ENCODE results near the gene DGKQ. TPM values are rescaled to one million over a fixed set of nuclear protein-coding genes. Genes with fewer than 3 reads are reported as not detected.
"Not testable (repeated sequence)": the region's sequence is repeated elsewhere in the genome, so short reads cannot be mapped to it uniquely, and the experiment has no call there.

Gene DGKQ
- total RNA-seq, 2 experiments from 2014 or later = 10.8 to 11.1 TPM

- Mint-ChIP-seq H3K27me3 (ENCODE audit: low read depth) (peaks cover 52% of the 10 kb centered on the region), H3K4me1 (ENCODE audit: low read depth) (peaks cover 8% of the 10 kb centered on the region), H3K9me3 (no peaks in the 10 kb centered on the region), H3K27ac (no peak overlapping the region), H3K36me3 (ENCODE audit: low read depth) (no peaks in the 10 kb centered on the region), H3K4me3 (no peak overlapping the region)
- no peak for DNase-seq
- CTCF ChIA-PET = interaction anchor here (1.1 kb wide), 1 partner anchor 18 kb away, joined by 4 read pairs; the partner anchor contains the start of gene IDUA
- intact Hi-C loops (cut with micrococcal nuclease) = no loop called here
Observed at GRCh38 chr4:1004557-1005485, 31.5 kb upstream of the DGKQ start.

GRCh38 chr4:1004071-1004418, 30.7 kb upstream of the DGKQ start:
- Mint-ChIP-seq H3K27me3 (ENCODE audit: low read depth) (peaks cover 54% of the 10 kb centered on the region), H3K4me1 (ENCODE audit: low read depth) (peaks cover 9% of the 10 kb centered on the region), H3K9me3 (no peaks in the 10 kb centered on the region), H3K36me3 (ENCODE audit: low read depth) (no peaks in the 10 kb centered on the region), H3K27ac (no peak overlapping the region), H3K4me3 (no peak overlapping the region)
- intact Hi-C loops (cut with micrococcal nuclease) = no loop called here
- no peak for DNase-seq
- CTCF ChIA-PET = no interaction called here

- CTCF ChIA-PET = no interaction called here
- DNase-seq = no peak
- Mint-ChIP-seq H3K4me1 (ENCODE audit: low read depth) (peaks cover 8% of the 10 kb centered on the region), H3K4me3 (no peak overlapping the region), H3K27ac (no peak overlapping the region), H3K36me3 (ENCODE audit: low read depth) (no peaks in the 10 kb centered on the region), H3K9me3 (no peaks in the 10 kb centered on the region), H3K27me3 (ENCODE audit: low read depth) (peaks cover 51% of the 10 kb centered on the region)
- intact Hi-C loops (cut with micrococcal nuclease) = no loop called here
Observed at GRCh38 chr4:1003271-1004070, 30.1 kb upstream of the DGKQ start.

- no peaks in the 10 kb centered on the region for H3K36me3 Mint-ChIP-seq (ENCODE audit: low read depth)
- H3K4me1 Mint-ChIP-seq (ENCODE audit: low read depth) = peaks cover 13% of the 10 kb centered on the region
- peaks cover 51% of the 10 kb centered on the region for H3K27me3 Mint-ChIP-seq (ENCODE audit: low read depth)
- H3K4me3 Mint-ChIP-seq = no peak overlapping the region
- no peaks in the 10 kb centered on the region for H3K9me3 Mint-ChIP-seq
- DNase-seq = no peak
- intact Hi-C loops (cut with micrococcal nuclease) = no loop called here
- no peak overlapping the region for H3K27ac Mint-ChIP-seq
- CTCF ChIA-PET = no interaction called here
Observed at GRCh38 chr4:1002631-1003251, 29.4 kb upstream of the DGKQ start.

GRCh38 chr4:1002131-1002630, 28.8 kb upstream of the DGKQ start:
- intact Hi-C loops (cut with micrococcal nuclease) = no loop called here
- Mint-ChIP-seq H3K27ac (no peak overlapping the region), H3K9me3 (no peaks in the 10 kb centered on the region), H3K4me3 (no peak overlapping the region), H3K4me1 (ENCODE audit: low read depth) (peaks cover 14% of the 10 kb centered on the region), H3K36me3 (ENCODE audit: low read depth) (no peaks in the 10 kb centered on the region), H3K27me3 (ENCODE audit: low read depth) (peaks cover 47% of the 10 kb centered on the region)
- no peak for DNase-seq
- CTCF ChIA-PET = no interaction called here

GRCh38 chr4:1001561-1002130, 28.3 kb upstream of the DGKQ start:
- no peak for DNase-seq
- Mint-ChIP-seq H3K4me3 (no peak overlapping the region), H3K27ac (no peak overlapping the region), H3K9me3 (no peaks in the 10 kb centered on the region), H3K4me1 (ENCODE audit: low read depth) (peaks cover 14% of the 10 kb centered on the region), H3K36me3 (ENCODE audit: low read depth) (no peaks in the 10 kb centered on the region), H3K27me3 (ENCODE audit: low read depth) (peaks cover 46% of the 10 kb centered on the region)
- CTCF ChIA-PET = interaction anchor here (0.6 kb wide), 1 partner anchor 258 kb away, joined by 4 read pairs; no protein-coding TSS in a partner anchor
- intact Hi-C loops (cut with micrococcal nuclease) = no loop called here

- no peak overlapping the region for H3K4me3 Mint-ChIP-seq
- CTCF ChIA-PET = no interaction called here
- DNase-seq = no peak
- peaks cover 46% of the 10 kb centered on the region for H3K27me3 Mint-ChIP-seq (ENCODE audit: low read depth)
- intact Hi-C loops (cut with micrococcal nuclease) = no loop called here
- peaks cover 14% of the 10 kb centered on the region for H3K4me1 Mint-ChIP-seq (ENCODE audit: low read depth)
- H3K27ac Mint-ChIP-seq = no peak overlapping the region
- H3K36me3 Mint-ChIP-seq (ENCODE audit: low read depth) = no peaks in the 10 kb centered on the region
- H3K9me3 Mint-ChIP-seq = no peaks in the 10 kb centered on the region
Observed at GRCh38 chr4:1000686-1001260, 27.4 kb upstream of the DGKQ start.

- Mint-ChIP-seq H3K27me3 (ENCODE audit: low read depth) (peaks cover 46% of the 10 kb centered on the region), H3K9me3 (no peaks in the 10 kb centered on the region), H3K36me3 (ENCODE audit: low read depth) (no peaks in the 10 kb centered on the region), H3K27ac (no peak overlapping the region), H3K4me3 (no peak overlapping the region), H3K4me1 (ENCODE audit: low read depth) (peaks cover 14% of the 10 kb centered on the region)
- intact Hi-C loops (cut with micrococcal nuclease) = loop anchor here (5.0 kb wide), 1 partner anchor 758 kb away; no protein-coding TSS in a partner anchor
- CTCF ChIA-PET = no interaction called here
- DNase-seq = no peak
Observed at GRCh38 chr4:999882-1000425, 26.6 kb upstream of the DGKQ start.

- CTCF ChIA-PET; H3K4me3 Mint-ChIP-seq; H3K27ac Mint-ChIP-seq; H3K9me3 Mint-ChIP-seq; H3K36me3 Mint-ChIP-seq (ENCODE audit: low read depth); DNase-seq: not testable (repeated sequence)
- peaks cover 14% of the 10 kb centered on the region for H3K4me1 Mint-ChIP-seq (ENCODE audit: low read depth)
- intact Hi-C loops (cut with micrococcal nuclease) = loop anchor here (5.0 kb wide), 1 partner anchor 757 kb away; no protein-coding TSS in a partner anchor
- peaks cover 40% of the 10 kb centered on the region for H3K27me3 Mint-ChIP-seq (ENCODE audit: low read depth)
Observed at GRCh38 chr4:999240-999863, 26.0 kb upstream of the DGKQ start.

GRCh38 chr4:998096-998691, 24.8 kb upstream of the DGKQ start:
- intact Hi-C loops (cut with micrococcal nuclease) = loop anchor here (5.0 kb wide), 1 partner anchor 756 kb away; no protein-coding TSS in a partner anchor
- H3K4me3 Mint-ChIP-seq = no peak overlapping the region

More at GRCh38 chr4:998096-998691, 24.8 kb upstream of the DGKQ start:
- DNase-seq = no peak
- Mint-ChIP-seq H3K36me3 (ENCODE audit: low read depth) (no peaks in the 10 kb centered on the region), H3K27ac (no peak overlapping the region), H3K4me1 (ENCODE audit: low read depth) (peaks cover 11% of the 10 kb centered on the region), H3K27me3 (ENCODE audit: low read depth) (peaks cover 32% of the 10 kb centered on the region), H3K9me3 (no peaks in the 10 kb centered on the region)
- CTCF ChIA-PET = no interaction called here
